GOT3 (cell line): ENCODE data around the gene KCP.

ENCODE experiments used
- DNase-seq: peaks from one replicate; lab custom pipeline; 2025; ENCODE audit warnings: mixed read lengths; lab: John Stamatoyannopoulos, UW

The KCP gene

DNA sequence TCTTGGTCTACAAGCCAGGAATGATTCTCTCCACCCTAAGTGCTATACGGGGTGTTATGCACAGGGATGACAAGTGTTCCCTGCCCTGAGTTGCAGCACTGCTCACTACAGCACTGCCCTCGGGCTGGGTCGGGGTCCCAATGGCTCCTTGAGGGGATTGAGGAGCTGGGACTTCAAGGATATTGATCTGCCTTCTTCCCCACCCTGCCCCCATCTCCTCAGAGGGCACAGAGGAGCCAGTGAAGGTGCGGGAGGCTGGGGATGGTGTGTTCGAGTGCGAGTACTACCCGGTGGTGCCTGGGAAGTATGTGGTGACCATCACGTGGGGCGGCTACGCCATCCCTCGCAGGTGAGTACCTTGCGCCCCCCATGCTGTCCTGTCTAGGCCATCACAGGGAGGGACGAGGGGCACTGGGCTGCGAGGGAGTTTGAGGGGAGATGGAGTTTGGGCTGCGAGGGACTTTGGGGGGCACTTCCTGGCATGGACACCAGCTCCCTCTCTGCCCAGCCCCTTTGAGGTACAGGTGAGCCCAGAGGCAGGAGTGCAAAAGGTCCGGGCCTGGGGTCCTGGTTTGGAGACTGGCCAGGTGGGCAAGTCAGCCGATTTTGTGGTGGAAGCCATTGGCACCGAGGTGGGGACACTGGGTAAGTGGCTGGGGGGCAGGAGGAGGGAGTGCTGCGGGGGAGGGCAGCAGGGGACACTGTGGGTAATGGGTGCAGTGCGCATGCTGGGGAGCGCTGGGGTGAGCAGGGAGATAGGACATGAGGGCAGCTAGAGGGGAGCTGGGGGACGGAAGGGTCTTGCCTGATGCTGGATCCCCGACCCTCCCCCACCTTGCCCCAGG lies 70.0 kb downstream of the KCP start:
- DNase-seq = no peak

DNA sequence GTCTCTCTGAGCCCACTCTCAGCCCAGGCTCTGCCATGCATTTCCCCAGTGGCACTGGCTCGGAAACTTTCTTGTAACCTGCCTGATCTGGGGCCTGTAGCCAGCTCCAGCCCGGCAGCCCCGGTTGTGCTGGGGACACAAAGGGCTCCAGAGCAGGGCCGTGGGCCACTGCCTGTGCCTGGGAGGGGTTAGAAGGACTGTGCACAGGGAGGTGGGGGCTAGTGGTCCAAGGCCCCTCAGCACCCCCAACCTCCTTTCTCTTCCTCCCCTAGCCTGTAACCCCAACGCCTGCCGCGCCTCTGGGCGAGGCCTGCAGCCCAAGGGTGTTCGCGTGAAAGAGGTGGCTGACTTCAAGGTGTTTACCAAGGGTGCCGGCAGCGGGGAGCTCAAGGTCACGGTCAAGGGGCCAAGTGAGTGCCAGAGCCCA lies 70.7 kb downstream of the KCP start:
- DNase-seq = no peak

DNA sequence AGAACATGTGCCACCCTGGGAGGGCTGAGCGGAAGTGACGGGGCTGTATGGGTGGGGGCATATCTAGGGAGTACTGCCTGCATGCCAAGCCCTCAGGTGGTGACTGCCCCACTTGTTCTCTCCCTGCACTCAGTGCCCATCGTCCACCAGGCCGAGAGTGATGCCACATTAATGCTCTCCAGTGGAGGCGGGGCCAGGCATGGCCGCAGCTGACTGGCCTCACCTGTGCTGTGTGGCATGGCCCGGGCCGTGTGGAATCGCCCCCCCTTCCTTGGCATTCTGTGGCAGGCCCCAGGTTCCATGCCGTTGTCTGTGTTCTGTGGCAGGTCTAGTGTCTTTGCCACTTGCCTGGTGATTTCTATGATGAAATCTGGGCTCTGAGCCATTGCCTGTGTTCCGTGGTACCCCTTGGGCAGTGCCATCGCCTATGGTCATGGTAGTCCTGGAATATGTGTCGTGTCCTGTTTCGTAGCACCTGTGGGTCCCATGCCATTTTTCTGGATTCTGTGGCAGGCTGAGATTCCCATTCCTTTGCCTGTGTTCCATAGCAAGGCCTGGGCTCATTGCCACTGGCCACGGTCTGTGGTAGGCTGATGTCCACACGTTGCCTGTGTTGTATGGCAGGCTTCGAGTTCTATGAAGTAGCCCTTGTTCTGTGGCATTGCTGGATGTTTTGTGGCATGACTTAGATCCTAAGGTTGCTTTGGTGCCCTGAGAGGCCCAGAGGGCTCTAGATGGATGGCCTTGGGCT lies 71.4 kb downstream of the KCP start:
- no peak for DNase-seq

DNA sequence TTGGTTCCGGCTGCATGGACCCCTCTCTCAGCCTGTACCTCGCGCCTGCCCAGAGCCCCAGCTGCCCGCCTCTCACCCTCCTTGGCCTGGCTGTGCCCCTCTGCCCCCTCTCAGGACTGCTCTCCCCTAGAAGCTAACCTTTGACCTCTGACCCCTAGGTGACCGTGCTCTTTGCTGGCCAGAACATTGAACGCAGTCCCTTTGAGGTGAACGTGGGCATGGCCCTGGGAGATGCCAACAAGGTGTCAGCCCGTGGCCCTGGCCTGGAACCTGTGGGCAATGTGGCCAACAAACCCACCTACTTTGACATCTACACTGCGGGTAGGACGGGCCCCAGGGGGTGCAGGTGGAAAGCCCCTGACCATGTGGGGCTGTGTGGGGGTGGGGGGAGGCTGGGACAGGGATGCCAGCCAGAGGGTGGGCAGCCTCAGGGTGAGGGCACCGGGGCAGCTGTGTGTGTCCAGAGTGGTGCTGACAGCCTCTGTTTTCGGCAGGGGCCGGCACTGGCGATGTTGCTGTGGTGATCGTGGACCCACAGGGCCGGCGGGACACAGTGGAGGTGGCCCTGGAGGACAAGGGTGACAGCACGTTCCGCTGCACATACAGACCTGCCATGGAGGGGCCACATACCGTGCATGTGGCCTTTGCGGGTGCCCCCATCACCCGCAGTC lies 72.3 kb downstream of the KCP start:
- DNase-seq = no peak

DNA sequence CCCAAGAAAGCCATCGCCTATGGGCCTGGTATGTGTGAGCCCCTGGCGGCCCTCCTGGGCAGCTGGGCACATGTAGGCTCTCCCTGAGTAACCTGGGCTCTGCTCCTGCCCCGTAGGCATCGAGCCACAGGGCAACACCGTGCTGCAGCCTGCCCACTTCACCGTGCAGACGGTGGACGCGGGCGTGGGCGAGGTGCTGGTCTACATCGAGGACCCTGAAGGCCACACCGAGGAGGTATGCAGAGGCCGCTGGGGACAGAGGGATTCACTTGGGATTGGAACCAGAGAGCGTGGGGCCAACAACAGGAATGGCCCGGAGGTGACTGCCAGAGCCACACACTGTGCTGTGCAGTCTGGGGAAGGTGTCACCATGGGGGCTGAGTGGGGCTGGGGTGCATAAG lies 73.0 kb downstream of the KCP start:
- DNase-seq = no peak

DNA sequence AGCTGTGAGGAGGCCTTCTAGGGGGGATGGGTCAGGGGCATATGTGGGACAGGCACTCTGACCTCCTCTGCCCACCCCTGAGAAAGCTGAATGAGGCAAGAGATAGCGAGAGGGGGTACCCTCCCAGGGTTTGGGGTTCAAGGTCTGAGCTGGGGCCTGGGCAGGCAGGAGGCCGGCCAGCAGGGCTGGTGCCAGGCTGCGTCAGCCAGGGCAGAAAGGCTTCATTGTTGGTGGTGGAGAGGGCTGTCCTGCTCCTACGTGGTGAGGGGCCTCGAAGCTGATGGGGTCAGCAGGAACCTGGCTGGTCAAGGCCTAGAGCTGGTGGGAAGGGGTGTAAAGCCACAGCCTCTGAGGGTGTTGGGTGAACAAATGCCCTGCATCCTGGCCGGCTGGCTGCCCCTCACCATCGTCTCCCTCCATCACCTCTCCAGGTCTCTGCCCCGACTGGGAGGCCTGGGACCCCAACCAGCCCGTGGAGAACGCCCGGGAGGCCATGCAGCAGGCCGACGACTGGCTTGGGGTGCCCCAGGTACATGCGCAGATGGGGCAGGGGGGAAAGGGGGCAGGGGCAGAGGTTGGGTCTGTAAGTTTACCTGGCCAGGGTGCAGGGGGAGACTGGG lies 73.7 kb downstream of the KCP start:
- no peak for DNase-seq

DNA sequence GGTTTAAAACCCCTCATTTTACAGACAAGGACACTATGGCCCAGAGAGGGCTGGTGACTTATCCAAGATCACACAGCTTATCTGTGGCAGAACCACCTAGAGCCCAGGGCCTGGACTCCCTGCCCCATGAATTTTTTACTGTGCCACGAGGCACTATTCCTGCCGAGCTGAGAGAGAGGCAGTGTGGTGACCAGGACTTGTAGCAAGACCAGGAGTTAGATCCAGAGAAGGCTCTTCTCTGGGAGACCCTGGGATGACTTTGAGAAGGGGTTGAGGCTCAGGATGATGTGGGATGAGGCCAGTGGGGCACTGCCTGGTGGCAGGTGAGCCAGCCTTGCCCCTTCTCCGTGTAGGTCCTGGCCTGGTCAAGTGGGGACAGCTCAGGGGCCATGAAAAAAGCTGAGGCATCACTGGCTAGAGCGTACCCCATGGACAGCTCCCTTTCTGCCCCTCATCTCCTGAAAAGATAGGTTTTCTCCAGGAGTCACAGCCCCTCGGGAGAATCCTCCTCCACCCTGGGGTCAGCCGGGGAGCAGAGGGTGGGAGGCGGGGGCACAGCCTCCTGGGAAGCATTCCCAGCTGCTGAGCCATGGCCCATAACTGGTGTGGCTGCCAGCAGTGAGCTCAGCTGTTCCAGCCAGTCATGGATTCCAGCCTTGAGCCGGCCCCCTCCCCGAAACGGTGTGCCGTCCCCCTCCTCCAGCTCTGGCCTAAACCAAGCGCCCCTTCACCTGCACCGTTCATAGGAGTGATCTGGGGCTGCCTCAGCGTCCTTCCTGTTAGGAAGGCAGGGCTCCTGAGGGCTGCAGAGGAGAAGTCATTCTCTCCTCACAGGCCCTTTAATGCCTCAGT lies 74.5 kb downstream of the KCP start:
- no peak for DNase-seq

DNA sequence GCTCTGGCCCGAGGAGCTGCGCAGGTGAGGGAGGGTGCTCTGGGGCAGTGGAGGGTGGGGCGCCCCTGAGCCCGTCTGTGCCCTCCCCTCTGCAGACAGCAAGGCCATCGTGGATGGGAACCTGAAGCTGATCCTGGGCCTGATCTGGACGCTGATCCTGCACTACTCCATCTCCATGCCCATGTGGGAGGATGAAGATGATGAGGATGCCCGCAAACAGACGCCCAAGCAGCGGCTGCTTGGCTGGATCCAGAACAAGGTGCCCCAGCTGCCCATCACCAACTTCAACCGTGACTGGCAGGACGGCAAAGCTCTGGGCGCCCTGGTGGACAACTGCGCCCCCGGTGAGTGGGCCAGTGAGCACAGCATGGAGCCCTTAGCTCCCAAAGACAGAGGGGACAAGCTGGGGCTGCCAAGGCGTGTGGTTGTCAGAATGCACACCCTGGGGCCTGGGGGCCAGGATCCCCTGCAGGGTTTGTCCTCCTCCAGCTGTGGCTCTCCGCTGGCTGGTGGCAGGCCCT lies 75.2 kb downstream of the KCP start:
- DNase-seq = no peak

DNA sequence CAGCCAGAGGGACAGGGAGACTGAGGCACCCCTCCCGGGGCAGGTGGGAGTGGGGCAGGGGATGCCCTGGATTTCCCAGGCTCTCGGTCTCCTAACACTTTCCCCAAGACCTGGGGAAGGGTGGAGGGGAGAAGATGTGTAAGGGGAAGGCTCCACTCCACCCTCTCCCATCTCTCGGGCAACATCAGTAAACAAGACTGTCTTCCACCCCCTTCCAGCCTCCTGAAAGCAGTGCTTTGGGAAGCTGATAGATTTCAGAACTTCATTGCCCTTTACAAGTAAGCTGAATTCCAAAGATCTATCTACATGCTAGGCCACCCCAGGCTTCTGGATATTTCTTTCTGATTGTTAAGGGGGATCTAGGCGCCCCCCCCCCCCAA lies 76.6 kb downstream of the KCP start:
- DNase-seq = no peak

DNA sequence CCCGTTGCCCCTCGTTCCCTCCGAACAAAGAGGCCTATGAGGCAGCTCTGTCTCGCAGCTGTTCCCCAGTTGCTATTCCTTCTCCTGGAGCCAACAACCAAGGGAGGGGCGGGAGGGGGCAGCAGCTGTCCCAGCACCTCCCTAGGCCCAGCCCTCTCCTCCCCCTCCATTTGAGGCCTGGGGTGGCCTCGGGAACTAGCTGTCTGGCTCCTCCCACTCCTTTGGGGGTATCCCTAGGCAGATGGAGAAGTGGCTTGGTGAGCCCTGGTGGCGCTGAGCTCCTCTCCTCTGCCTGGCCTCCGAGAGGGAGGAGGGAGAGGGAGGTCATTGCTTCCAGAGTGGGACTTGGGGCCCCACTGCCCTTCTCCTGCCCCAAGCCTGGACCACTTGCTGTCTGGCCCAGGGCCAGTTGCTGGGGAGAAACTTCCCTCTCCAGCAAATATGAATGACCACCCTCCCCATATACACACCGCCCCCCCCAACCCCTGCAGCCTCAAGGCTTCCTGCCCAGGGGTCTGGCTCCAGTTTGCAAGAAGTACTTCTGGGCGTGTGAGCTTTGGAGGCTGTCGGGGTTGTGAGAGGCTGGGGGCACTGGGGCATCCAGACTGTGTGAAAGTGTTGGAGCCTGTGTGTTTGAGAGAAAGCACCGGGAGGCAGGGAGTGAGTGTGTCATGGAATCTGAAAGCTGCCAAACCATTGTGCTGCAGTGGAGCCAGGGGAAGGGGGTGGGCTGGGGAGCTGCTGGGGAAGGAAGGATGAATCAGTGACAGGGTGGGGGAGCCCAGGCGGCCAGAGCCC lies 77.2 kb downstream of the KCP start:
- peak; percentile 35 for DNase-seq

DNA sequence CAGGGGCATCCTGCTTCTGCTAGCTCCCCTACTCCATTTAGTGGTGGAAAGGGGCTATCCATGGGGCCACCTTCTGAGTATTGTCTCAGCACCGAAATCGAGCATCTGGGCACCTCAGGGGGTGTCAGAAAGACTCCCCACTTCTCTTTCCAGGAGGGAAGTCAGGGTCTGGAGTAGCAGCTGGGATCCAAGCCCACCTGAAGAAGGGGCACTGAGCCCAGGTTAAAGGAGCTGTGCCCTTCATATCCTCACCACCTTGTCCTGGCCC lies 77.7 kb downstream of the KCP start:
- no peak for DNase-seq

DNA sequence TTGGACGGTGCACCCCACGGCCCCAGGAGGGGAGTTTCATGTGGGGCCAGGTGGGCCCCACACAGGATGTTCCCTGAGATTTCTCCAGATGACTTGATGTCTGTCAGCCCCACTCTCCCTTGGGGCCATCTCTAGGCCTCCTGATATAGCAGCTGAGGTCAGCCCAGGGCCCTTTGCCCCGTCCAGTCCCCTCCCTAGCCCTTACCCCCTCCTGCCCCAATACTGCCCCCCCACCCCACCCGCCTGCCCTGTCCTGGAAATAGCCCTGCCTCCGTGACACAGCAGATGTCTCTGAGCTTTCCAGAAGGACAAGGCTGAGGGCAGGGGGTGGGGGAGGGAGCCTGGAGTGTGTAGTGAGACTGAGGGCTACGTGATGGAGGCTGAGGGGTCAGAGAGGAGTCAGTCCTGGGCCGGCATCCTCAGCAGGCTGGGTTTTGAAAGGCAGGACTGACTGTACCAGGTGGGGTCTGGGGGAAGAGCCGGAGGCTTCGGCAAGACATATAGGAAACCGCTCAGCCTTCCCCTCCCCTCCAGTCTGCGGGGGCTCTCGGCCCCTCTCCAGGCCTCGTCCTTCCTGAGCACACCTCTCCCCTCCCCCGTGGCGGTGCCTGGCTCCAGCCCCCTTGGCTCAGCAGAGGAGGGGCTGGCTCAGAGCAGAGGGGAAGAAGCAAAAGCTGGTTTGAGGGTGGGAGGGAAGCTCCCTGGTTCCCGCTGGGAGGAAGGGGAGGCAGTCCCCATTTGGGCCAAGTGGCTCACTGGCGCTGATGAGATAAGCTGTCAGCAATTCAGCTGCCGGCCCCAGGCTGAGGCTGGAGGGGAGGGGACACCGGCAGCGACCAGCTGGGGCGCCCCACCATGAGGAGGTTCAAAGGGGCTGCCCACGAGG lies 78.3 kb downstream of the KCP start:
- DNase-seq = no peak

DNA sequence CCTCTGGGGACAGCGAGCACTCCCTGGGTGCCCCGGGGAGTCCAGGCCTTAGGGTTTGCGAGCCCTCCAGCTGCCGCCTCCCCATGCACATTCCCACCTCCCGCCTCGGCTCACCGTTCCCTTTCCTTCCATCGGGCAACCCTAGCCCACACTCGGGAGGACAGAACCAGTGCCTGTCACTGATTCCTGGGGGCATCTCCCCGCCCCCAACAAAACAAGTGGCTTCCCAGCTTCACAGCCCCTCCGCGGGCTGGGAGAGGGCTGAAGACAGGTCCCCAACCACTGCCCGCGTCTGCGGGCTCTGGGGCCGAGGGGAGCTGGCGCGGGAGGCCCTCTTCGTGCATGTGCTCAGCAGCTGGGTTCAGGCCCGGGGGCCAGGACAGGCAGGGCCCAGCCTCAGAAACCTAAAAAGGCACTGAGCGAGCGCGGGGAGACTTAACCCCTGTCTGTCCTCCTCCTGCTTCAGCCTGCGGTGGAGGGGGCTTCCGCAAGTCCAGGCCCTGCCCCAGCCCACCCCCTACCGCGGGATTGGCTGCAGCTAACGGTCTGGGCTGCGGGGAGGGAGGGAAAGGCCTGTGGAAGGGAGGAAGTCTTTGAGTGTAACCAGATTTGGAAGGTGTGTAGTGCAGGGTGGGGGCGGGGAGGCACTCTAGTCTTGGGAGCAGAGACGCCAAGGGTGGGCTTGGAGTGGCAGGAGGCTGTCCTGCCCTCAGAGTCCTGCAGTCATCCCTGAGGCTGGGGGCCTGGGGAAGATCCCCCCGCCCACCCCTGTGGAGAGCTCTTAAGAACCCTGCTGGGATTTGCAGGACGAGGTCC lies 79.1 kb downstream of the KCP start:
- DNase-seq = no peak

DNA sequence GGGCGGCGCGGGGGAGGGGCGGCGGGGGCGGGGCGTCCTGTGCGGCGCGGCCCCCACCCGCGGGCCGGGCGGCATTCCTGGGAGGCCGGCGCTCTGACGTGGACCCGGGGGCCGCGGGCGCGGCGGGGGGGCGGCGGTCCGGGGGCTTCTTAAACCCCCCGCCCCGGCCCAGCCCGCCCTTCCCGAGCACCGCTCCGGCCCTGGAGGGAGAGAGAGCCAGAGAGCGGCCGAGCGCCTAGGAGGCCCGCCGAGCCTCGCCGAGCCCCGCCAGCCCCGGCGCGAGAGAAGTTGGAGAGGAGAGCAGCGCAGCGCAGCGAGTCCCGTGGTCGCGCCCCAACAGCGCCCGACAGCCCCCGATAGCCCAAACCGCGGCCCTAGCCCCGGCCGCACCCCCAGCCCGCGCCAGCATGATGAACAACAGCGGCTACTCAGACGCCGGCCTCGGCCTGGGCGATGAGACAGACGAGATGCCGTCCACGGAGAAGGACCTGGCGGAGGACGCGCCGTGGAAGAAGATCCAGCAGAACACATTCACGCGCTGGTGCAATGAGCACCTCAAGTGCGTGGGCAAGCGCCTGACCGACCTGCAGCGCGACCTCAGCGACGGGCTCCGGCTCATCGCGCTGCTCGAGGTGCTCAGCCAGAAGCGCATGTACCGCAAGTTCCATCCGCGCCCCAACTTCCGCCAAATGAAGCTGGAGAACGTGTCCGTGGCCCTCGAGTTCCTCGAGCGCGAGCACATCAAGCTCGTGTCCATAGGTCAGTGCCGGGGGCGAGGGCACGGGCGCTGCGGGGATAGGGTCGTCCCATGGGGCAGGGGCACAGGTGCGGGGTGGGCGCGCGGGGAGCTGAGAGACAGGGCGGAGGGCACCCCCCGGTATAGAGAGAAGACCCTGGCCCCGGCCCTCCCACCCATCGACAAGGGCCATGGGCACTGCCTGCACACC lies 80.0 kb downstream of the KCP start, which contains the start of gene FLNC:
TSS of gene FLNC (plus strand) at position 176 of the 947 bp plus-strand sequence. CDS start at position 408, 232 bp downstream.
- no peak for DNase-seq

DNA sequence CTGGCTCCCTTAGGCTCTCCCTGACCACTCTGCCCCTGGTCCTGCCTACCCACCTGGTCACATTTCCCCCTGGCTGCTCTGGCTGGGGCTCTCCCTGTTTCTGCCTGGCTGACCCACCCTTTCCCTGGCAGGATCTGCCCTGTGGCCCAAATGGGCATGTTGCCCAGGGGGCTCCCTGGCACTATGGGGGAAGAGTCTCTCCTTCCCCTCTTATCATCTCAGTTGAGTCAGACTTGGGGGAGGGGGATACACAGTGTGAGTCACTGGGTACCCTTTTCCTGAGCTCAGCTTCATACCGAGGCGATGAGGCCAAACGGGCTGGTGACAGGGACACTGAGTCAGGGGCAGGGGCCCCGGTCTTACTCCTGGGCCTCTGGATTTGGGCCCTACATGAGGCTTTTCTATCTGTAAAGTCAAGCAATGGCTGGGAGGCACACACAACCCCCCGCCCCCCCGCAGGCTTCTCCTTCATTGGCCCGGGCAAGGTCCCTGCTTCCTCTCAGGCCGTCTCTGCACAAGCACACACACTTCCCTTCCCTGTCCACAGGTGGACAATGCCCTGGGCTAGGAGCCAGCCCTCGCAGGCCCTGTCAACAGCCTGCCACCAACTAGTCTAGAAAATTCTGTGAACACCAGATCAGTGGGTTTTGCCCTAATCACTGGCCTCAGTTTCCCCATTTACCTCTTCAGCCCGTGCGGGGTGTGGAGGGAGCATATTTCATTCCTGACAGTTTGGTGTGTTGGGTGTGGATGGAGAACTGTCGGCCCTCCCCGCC lies 80.9 kb downstream of the KCP start:
- no peak for DNase-seq

DNA sequence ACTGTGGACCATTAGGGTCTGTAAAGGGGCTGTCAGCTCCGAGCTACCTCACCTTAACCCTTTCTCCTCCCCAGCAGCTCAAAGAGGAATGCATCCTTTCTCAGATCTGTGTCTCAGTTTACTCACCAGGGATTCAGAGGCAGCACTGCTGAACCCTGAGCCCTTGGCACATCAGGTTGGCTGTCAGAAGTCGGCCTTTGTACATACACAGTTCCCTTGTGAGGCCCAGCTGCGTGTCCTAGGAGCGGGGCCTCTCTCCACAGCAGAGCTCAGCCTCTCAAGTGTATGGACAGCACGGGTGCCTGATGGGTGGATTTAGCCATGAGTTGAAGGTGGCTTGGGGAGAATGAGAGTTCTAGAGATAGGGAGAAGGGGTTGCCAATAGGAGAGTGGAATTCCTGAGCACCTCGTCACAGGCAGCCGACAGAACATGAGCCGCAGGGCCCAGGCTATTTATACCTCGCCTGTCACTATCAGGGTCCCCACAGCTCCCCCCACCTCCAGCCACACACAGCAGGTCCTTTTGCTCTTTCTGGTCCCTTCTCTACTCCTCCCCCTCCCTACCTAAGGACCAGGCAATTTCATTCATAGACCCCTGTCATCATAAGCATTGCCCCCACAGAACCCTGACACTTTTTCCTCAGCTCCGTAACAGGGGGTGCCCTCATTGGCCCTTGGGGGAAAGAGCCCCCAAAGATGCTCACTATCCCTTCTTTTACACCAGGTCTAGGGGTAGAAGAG lies 82.4 kb downstream of the KCP start:
- no peak for DNase-seq
